GM23338 (cell line): ENCODE measurements around the gene RFX2. TPM values are rescaled to one million over a fixed set of nuclear protein-coding genes. Genes with fewer than 3 reads are reported as not detected.

ENCODE experiments used
- ATAC-seq: fragments of 200-7000 bp; cut with Tn5 transposase; 3 replicates; pipeline ENCODE4 v1.9.1; 2020
- DNase-seq: peaks from one replicate; pipeline ENCODE4 v3.0.0-alpha.2; 2015; ENCODE audit warnings: low spot score
- H2AFZ ChIP-seq: fragments of 200-600 bp; sonication (generic); 2 replicates; pipeline ENCODE4 v1.8.0; 2016; ENCODE audit warnings: antibody characterized with exemption, mild to moderate bottlenecking, moderate library complexity
- H3F3A ChIP-seq: fragments of 200-600 bp; sonication (generic); replicated peaks from 2 replicates; pipeline ENCODE4 v1.8.0; 2017; ENCODE audit warnings: antibody characterized with exemption, mixed run types, low read depth
- H3K27ac ChIP-seq: fragments of 200-600 bp; sonication (generic); 2 replicates; pipeline ENCODE4 v1.6.1; 2016; ENCODE audit warnings: low read depth
- H3K27me3 ChIP-seq: fragments of 200-600 bp; sonication (generic); 2 replicates; pipeline ENCODE4 v1.8.0; 2016; ENCODE audit warnings: mild to moderate bottlenecking, mixed run types, moderate library complexity; ENCODE audit not compliant: insufficient read depth
- H3K36me3 ChIP-seq: fragments of 200-600 bp; sonication (generic); 2 replicates; pipeline ENCODE4 v1.8.0; 2016; ENCODE audit warnings: mild to moderate bottlenecking; ENCODE audit not compliant: insufficient read depth
- H3K4me1 ChIP-seq: fragments of 200-600 bp; sonication (generic); 2 replicates; pipeline ENCODE4 v1.8.0; 2016; ENCODE audit warnings: mild to moderate bottlenecking, moderate library complexity; ENCODE audit not compliant: insufficient read depth
- H3K4me2 ChIP-seq: fragments of 200-600 bp; sonication (generic); 2 replicates; pipeline ENCODE4 v1.7.1; 2017; ENCODE audit warnings: mixed run types
- H3K4me3 ChIP-seq: fragments of 200-600 bp; sonication (generic); 2 replicates; pipeline ENCODE4 v1.6.1; 2016; ENCODE audit warnings: mixed run types
- H3K79me2 ChIP-seq: fragments of 200-600 bp; sonication (generic); replicated peaks from 2 replicates; pipeline ENCODE4 v1.8.0; 2017; ENCODE audit warnings: mild to moderate bottlenecking; ENCODE audit not compliant: insufficient read depth
- H3K9me2 ChIP-seq: fragments of 200-600 bp; sonication (generic); 2 replicates; pipeline ENCODE4 v1.8.0; 2017; ENCODE audit not compliant: insufficient read depth
- H4K20me1 ChIP-seq: fragments of 200-600 bp; sonication (generic); replicated peaks from 2 replicates; pipeline ENCODE4 v1.8.0; 2017; ENCODE audit warnings: mild to moderate bottlenecking; ENCODE audit not compliant: insufficient read depth
- H3K27ac Mint-ChIP-seq: 2 replicates; pipeline ENCODE4 v1.8.0; 2020; ENCODE audit warnings: inconsistent platforms, mild to moderate bottlenecking, moderate library complexity, mixed read lengths
- H3K27me3 Mint-ChIP-seq: 3 replicates; pipeline ENCODE4 v1.8.0; 2022; ENCODE audit warnings: low read depth, mild to moderate bottlenecking, moderate library complexity, mixed read lengths, inconsistent platforms; ENCODE audit not compliant: insufficient read depth, poor library complexity
- H3K36me3 Mint-ChIP-seq: 3 replicates; pipeline ENCODE4 v1.8.0; 2021; ENCODE audit warnings: low read depth, mild to moderate bottlenecking, inconsistent platforms, moderate library complexity, mixed read lengths
- H3K4me1 Mint-ChIP-seq: 3 replicates; pipeline ENCODE4 v1.8.0; 2020; ENCODE audit warnings: mild to moderate bottlenecking, inconsistent platforms, mixed read lengths
- H3K4me3 Mint-ChIP-seq: 3 replicates; pipeline ENCODE4 v1.8.0; 2021; ENCODE audit warnings: moderate library complexity, mild to moderate bottlenecking, inconsistent platforms, mixed read lengths
- H3K9me3 Mint-ChIP-seq: 3 replicates; pipeline ENCODE4 v1.8.0; 2020; ENCODE audit warnings: moderate library complexity, mild to moderate bottlenecking, inconsistent platforms, mixed read lengths
- CREB1 ChIP-seq: fragments of 250-450 bp; sonication (Bioruptor Pico); IDR thresholded peaks from 2 replicates; pipeline ENCODE4 v1.5.0; 2020; ENCODE audit warnings: low read depth, mild to moderate bottlenecking, moderate library complexity
- CTCF ChIP-seq, 2 experiments: fragments of 200-600 bp in 1 of 2; sonication (generic) in 1 of 2; conservative IDR thresholded peaks; 2 replicates each; pipeline versions ENCODE4 v1.5.1 to v1.6.1; 2016 to 2017; ENCODE audit warnings: antibody characterized with exemption in 2 of 2, low read depth in 2 of 2, mild to moderate bottlenecking in 2 of 2, moderate library complexity in 1 of 2
- ETS1 ChIP-seq: IDR thresholded peaks from 2 replicates; pipeline ENCODE4 v1.6.1; 2016; ENCODE audit warnings: antibody characterized with exemption
- EZH2 ChIP-seq: fragments of 200-600 bp; sonication (generic); IDR thresholded peaks from one replicate; pipeline ENCODE4 v1.8.0; 2017; ENCODE audit warnings: antibody characterized with exemption, mild to moderate bottlenecking, low read depth; ENCODE audit not compliant: unreplicated experiment
- EZH2phosphoT487 ChIP-seq: fragments of 200-600 bp; sonication (generic); IDR thresholded peaks from one replicate; pipeline ENCODE4 v1.8.1; 2018; ENCODE audit warnings: antibody characterized with exemption; ENCODE audit not compliant: unreplicated experiment
- JUNB ChIP-seq: IDR thresholded peaks from one replicate; pipeline ENCODE4 v1.6.1; 2016; ENCODE audit warnings: antibody characterized with exemption; ENCODE audit not compliant: unreplicated experiment
- NANOG ChIP-seq: IDR thresholded peaks from 2 replicates; pipeline ENCODE4 v1.6.1; 2016; ENCODE audit warnings: antibody characterized with exemption, borderline replicate concordance
- POLR2AphosphoS5 ChIP-seq: IDR thresholded peaks from 2 replicates; pipeline ENCODE4 v1.6.1; 2016; ENCODE audit warnings: antibody characterized with exemption, low read depth
- REST ChIP-seq: IDR thresholded peaks from one replicate; pipeline ENCODE4 v1.6.1; 2018; ENCODE audit warnings: antibody characterized with exemption; ENCODE audit not compliant: unreplicated experiment
- STAT1 ChIP-seq: IDR thresholded peaks from one replicate; pipeline ENCODE4 v1.6.1; 2016; ENCODE audit warnings: antibody characterized with exemption; ENCODE audit not compliant: unreplicated experiment
- ZNF114 ChIP-seq: fragments of 250-450 bp; sonication (Bioruptor Pico); IDR thresholded peaks from 2 replicates; pipeline ENCODE4 v1.5.0; 2020; ENCODE audit warnings: mild to moderate bottlenecking, moderate library complexity
- ZNF331 ChIP-seq: fragments of 250-450 bp; sonication (Bioruptor Pico); IDR thresholded peaks from 2 replicates; pipeline ENCODE4 v1.5.0; 2020; ENCODE audit warnings: low read depth, mild to moderate bottlenecking, moderate library complexity
- ZNF462 ChIP-seq: fragments of 250-450 bp; sonication (Bioruptor Pico); IDR thresholded peaks from 2 replicates; pipeline ENCODE4 v1.5.0; 2020; ENCODE audit warnings: mild to moderate bottlenecking, moderate library complexity
- polyA plus RNA-seq: library from polyadenylated mRNA; unstranded; fragments of >200 nt; fragmentation: Nextera tagmentation; extraction: Ambion mirVana; gene quantifications from 2 replicates; pipeline ENCODE4 v1.2.1, GENCODE V29; 2016
- total RNA-seq: library from RNA; depleted of rRNA; stranded (reverse); fragments of >200 nt; shearing (Covaris generic); gene quantifications from 2 replicates; pipeline ENCODE4 v1.2.3, GENCODE V29; 2014

The RFX2 gene
- total and polyA plus RNA-seq, 2 experiments from 2014 or later = 4.6 to 13.0 TPM

GRCh38 chr19:6087074-6087571 is 23.2 kb downstream of the RFX2 start:
- DNase-seq (peak; percentile 18), ATAC-seq (peak; percentile 70)
- Mint-ChIP-seq H3K4me1 (peaks cover 22% of the 10 kb centered on the region), H3K36me3 (no peaks in the 10 kb centered on the region), H3K27me3 (peaks cover 15% of the 10 kb centered on the region), H3K9me3 (no peaks in the 10 kb centered on the region), H3K27ac (no peak overlapping the region), H3K4me3 (no peak overlapping the region; the same call in 2 of the 3 replicates)
- TF ChIP-seq CTCF (conservative IDR thresholded peaks at IDR 0.05; ENCODE audit: low read depth in 2 of 2) (no peak), EZH2phosphoT487 (no peak), POLR2AphosphoS5 (no peak), ZNF462 (no peak), ETS1 (no peak), ZNF331 (no peak), ZNF114 (no peak), STAT1 (no peak), REST (no peak), CREB1 (CRISPR knock-in tag) (no peak), JUNB (no peak), NANOG (no peak), EZH2 (no peak)
- H3K27me3 ChIP-seq = no peaks in the 10 kb centered on the region
- H3K4me3 ChIP-seq = no peak overlapping the region
- H3F3A ChIP-seq = no peaks in the 10 kb centered on the region
- no peaks in the 10 kb centered on the region; the same call in 1 of the 2 replicates for H4K20me1 ChIP-seq
- no peak overlapping the region for H2AFZ ChIP-seq
- H3K4me1 ChIP-seq = peaks cover 18% of the 10 kb centered on the region
- H3K9me2 ChIP-seq = 0 out of 2 replicates have a peak, but pooled peaks cover 3% of the 10 kb centered on the region
- no peaks in the 10 kb centered on the region for H3K36me3 ChIP-seq
- no peak overlapping the region for H3K4me2 ChIP-seq
- H3K27ac ChIP-seq = no peak overlapping the region
- no peaks in the 10 kb centered on the region for H3K79me2 ChIP-seq
